ENCODE measurements around the gene NRF1.

NRF1 gene

DNA sequence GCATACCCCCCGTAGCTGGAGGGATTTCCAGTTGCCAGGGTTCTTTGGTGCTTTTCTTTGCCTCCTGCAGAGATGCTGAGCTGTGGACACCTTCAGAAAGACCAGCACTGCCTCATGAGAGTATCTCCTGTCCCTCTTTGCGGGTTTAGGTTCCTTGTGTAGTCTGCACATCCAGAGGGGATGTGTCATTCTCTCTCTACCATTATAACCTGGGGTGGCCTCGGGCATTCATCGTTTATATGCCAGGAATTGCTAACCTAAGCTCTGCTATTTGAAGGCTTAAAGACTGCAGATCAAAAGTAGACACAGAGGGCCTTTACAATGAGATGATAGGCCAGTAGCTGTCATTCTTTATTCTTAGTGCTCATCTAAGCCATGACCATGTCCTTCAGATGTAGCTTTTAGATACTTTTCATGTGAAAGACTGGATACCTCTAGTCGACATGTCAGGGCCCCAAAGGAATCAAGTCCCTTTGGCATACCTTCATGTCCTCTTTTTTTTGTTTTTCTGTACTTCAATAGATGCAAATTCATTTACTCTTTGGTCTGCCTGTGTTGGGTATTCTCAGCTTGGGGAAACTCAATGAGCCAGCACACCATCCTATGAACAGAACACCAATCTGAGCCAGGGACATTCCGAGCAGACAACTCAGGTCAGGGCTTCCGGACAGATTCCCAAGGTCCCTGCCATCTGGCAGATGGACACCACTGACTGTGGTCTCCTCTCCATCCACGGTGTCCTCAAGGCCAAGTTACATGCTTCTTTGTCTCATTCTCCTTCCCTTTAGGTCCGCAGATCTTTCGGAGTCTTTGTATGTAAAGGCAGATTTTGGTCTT lies 129.3 kb downstream of the NRF1 start:
- DNase-seq (ENCODE audit: low spot score) = no peak

DNA sequence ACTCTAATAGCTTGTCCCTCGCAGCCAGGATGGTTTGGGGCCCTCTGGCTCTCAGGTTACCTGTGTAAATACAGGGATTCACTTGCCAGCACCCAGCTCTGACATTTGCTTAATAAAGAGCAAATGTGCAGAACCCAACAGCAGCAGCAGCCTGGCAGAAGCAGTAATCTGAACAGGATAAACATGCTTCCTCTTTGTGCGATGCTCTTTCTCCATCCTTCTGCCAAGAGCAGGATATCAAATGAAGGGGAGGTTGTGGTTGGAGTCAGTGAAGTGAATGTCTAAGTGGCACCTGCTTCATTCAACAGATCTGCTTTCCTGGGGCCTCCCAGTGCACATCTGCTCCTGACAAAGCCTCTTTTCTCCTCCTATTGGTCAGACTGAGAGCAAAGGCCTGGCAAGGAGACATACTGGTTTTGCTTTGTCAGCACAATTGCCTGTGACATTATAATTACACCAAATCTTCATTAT lies 130.3 kb downstream of the NRF1 start:
- DNase-seq (ENCODE audit: low spot score) = no peak

DNA sequence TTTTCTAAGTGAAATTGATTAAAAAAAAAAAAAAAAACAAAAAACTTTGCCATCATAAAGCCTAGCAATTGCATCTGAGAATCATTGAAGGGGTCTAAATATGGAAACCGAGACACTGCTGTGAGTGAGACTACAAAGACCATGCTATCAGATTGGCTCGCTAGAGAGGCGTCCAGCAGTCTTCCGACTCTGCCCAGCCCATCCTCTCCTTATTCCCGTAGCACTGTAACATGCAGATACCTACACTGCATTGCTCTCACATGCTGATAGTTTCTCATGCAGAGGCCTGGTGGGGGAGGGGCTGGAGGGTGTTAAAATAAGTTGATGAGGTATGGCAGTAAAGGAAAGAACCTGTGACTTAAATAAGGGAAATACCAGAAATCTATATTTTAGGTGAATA lies 130.7 kb downstream of the NRF1 start:
- DNase-seq (ENCODE audit: low spot score) = no peak

DNA sequence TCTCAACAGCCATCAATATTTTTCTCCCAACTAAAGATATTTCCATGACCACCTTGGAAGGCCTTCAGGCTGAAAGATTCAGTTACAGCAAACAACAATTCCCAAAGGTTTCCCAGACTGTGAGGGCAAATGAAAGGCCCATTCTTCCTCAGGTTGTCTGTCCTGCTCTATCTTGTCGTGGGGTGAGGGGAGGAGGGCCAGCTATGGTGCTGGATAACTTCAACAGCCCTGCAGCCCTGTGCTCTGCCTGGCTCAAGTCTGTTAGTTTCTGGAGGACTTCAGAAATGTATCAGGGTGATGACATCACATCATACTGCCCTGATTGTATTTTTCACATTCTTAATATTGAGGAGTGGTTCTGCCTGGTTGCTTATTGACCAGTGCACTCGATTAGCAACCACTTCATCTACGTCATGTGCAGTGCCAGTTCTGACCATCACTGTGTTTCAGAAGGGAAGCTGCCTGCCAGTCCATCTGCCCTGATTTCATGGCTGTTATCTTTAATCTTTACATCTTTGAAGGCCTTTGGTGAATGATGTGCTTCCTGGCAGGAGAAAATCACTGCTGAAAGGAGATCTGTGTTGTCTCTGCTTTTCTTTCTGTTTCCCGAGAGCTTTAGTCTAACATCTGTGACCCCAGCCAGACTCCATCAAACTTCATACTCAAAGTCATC lies 135.5 kb downstream of the NRF1 start:
- no peak for DNase-seq (ENCODE audit: low spot score)

DNA sequence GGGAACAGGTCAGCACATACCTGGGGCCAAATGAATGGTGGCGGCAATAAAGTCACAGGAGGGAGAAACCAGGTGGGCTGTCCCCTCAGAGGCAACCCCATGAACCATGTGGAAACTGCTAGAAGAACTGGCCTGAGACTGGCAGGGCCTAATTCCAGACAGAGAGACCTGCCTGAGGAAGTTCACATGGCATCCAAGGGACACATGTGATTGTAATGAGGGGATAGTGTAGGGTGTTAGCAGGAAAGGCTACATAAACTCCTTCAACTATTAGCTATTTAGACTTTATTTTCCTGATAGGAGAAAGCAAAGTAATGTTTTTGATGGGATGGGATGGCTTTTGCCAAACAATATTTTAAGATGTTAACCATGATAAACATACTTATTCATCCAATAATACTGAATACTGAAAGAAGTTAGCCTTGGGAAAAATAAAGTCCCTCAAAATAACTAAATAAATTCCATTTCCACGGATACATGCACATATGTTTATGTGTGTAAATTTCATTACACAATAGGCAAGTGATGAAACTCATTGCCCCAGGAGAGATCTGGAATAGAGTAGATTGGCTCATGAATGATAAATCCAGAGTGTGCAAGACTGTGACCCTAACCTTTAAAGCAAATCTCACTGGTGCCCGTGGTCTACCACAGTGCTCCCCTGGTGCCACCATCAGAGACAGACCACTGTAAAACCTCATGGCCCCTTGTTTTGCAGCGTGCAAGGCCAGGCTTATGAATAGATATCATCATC lies 137.0 kb downstream of the NRF1 start:
- no peak for DNase-seq (ENCODE audit: low spot score)

DNA sequence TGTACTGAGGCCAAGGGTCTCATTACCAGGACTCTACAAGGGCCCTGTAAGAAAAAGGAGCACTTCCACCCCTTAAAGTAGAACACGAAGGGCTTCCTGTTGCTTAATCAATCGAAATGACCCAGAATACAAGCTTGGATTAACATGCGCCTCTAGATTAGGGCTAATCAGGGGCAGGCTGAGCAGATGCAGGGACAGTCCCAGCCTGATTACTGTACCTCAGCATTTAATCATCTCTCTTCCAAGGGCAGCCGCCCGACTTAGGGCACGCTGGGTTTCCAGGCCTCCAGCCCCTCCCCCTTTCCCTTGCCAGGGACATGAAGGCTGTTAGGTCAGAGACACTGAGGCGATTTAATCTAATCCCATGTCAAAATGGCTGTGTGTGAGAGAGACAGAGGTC lies 138.6 kb downstream of the NRF1 start:
- no peak for DNase-seq (ENCODE audit: low spot score)

DNA sequence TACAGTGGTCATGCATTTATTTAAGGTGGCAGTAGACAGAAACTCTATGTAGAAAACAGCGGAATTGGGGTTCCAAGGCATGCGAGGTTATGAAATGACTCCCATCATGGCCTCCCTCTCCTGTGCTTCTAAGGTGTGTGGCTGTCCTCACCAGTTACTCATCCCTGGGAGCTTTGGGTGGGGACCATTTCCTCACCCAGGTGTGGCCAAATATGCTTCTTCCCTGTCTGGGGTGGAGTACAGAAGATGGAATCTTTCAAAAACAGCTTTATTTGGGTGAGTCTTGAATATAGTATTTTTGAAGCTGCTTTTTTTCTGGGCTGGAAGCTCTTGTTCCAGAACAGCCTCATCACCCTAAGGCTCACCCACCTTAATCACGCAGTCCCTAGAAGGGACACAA lies 139.0 kb downstream of the NRF1 start:
- no peak for DNase-seq (ENCODE audit: low spot score)

DNA sequence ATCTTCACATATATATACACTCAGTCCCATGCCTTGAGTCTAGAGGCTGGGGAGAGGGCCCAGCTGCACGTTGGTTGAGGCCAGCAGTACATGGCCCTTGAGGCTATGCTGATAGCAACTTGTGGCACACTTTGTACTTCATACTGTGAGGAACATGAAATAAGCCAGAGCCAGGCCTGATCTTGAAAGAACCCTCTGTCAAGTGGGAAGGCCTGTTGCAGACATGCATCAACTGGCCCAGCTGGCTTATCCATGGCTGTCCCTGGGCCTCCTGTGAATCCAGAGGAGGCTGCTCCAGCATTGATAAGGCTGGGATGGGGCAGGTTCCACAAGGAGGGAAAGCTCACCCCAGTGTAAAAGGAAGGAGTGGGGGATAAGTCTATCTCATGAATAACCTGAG lies 140.4 kb downstream of the NRF1 start:
- no peak for DNase-seq (ENCODE audit: low spot score)

DNA sequence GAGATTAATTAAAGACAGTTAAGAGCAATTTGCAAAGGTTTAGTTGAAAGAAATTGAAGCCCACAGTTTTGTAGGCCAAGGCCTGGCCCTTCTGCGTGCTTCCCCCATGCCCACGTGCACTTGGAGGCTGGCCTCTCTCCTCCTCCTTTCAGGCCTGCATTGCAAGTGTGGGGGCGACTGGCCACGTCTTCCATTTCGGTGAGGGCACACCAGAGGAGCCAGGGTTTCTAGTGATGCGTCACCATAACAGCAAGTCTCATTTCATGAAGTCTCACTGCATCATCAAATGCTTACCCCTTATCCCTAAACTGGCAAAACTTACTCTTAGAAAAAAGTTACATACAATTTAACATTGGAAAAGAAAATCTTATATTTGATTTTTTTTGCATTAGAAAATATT lies 141.2 kb downstream of the NRF1 start:
- DNase-seq (ENCODE audit: low spot score) = no peak

DNA sequence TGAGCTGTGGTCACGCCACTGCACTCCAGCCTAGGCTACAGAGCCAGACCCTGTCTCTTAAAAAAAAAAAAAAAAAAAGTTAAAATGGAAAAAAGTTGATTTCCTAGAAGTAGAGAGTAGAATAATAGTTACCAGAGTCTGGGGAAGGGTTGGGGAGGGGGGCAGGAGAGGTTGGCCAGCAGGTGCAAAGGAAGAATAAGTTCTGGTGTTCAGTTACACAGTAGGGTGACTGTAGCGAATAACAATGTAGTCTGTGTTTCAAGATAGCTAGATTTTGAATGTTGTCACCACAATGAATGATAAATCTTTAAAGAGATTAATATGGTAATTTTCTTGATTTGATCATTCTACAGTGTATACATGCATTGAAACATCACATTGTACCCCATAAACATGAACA lies 142.9 kb downstream of the NRF1 start:
- no peak for DNase-seq (ENCODE audit: low spot score)

DNA sequence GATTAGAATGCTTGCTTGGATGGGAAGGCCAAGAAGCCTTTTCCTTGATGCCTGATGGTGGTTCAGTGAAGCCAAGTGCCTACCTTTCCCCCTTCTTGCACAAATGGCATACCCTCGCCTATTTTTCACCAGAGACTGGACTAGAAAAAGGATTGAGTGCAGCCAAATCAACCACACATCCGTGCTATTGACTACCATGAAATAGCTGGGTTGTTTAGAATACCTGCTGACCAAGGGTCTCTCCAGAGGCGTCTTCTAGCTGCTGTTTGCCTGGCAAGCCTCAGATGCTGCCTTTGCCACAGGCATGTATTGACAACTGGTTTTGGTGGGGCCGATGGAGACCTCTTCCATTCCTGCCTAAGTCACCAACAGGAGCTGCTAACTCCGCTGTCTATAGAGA lies 146.5 kb downstream of the NRF1 start:
- no peak for DNase-seq (ENCODE audit: low spot score)

DNA sequence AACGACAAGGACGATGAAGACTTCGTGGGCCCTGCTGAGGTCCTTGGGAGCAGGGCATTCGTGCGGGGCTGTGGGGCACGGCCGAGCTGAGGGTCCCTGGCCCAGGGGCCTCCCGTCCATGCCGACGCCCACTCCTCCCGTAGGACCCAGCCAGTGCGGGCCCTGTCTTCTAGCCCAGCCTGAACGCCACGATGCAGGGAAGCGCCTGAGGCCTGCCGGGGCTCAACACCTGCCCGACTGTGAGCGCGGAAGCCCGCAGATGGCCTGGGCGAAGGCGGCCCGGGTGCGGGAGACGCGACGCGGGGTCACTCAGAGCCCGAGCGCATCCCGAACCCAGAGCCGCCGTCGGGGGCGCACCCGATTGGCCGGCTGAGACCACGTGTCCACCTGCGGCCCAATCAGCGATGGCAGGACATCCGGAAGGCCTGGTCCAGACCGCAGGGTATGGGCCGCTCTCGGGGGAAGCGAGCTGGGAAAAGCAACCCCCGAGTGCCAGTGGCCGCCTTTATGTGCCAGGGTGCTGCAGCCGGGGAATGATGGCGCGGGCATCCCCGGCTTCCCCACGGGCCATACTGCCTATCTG lies 151.0 kb downstream of the NRF1 start:
- no peak for DNase-seq (ENCODE audit: low spot score)

DNA sequence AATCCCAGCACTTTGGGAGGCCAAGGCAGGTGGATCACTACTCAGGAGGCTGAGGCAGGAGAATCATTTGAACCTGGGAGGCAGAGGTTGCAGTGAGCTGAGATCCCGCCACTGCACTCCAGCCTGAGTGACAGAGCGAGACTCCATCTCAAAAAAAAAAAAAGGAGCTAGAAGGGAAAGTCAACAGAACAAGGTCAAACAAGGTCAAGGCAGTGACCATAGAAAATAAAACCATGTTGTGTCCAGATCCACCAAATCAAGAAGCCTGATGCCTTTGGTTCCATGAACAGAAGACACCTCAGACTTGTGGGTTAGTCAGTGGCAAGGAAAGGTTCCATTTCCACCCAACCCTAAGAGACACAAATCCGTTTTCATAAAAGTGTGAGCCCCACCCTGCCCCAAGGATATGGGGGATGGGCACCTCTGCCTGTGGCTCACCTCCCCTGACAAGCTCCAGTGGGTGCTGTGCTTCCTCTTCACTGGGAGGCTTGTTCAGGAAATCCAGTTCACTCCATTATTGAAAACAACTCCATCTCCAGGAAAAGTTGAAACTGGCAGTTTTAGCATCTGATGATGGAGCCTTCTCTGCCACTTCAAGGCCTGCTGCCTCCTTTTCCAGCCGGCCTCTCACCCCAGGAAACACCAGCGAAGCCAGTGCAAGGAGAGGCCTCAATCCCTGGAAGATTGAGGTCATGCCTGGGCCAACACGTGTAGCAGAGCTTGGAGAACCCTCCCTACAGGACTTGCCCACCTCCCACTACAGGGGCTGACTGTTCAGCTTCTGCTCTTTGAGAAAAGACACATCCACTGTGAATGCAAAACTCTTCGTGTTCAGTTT lies 152.9 kb downstream of the NRF1 start:
- DNase-seq (ENCODE audit: low spot score) = no peak

DNA sequence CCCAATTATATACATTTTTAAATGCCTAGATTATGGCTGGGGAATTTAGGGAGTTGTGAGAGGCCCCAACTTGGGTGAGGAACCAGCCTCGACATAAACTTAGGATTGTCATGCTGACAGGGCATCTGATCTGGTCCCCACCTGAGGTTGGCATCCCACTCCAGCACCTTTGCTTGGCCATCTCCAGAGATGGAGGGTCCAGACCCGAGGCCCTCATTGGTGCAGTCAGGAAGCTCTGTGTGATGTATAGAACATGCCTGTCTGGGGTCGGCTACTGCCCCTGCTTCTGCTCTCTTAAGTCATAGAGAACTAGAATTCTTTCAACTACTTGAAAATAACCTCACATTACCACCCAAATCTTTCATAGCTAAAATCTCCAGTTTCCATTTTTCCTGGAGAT lies 153.8 kb downstream of the NRF1 start:
- DNase-seq (ENCODE audit: low spot score) = no peak

DNA sequence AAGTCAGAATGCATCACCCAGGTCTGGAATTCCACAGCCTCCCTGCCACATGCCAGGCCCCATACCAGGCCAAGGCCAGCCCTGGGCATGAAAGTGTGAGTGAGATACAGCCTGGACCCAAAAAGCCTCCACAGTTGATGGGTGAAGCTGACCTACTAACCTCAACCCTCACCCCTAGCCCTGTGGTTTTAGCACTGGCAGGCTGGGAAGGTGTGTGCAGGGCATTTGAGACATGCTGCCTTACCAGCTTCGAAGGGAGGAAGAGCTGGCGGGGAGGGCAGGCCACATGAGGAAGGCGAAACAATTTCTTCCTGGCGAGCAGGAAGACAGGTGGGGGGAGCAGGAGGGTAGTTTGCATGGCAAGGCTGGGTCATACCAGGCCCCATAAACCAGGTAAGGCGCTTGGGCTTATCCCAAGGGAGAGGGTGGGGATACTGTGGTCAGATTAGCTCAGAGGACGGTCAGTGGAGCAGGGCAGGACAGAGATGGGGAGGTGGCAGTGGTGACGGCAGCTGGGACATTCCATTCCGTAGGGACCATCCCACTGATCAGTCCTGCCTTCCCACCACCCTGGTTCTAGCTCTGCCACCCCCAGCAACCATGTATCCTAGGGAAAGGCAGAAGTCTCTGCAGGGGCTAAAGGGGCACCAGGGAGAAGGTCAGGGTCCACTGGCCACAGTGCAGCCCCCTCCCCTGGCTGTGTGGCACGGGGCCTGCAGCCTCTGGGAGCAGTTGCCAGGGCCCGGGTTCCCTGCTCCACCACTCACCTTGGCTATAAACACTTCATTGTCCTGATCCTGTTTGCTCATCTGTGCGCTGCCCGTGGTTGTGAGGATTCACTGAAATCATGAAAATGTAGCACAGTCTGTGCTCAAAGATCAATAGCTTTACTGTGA lies 155.8 kb downstream of the NRF1 start:
- no peak for DNase-seq (ENCODE audit: low spot score)

DNA sequence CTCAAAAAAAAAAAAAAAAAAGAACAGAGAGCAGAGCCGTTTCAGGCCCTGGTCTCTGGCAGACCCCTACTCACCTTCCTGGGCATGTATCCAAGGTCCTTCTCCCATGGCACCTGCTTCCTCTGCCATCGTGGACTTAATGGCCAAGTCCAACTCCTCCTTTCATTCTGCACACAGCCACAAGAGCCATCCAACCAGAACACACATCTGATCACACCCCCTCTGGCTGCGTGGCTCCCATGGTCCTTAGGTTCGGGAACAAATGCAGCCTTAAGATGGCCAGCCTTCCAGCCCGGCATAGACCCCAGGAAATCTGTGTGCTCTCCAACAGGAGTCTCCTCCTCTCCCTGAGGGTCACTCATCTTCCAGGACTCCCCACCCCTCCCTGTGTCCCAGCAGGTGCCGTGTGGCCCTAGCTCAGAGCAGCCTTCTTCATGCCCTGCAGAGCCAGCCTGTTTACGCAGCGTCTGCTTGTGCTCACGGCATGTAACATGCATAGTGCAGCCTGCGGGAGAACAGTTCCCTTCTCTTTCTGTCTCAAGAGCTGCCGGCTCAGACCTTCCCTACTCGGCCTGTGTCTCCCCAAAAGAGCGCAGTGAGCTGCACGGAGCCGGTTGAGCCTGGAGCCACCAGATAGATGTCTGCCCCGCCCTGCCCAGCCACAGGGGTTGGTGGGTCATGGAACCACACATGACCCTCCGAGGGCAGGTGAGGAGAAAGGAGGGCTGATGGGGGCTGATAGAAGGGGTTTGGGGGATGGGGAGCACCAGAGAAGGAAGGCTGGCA lies 157.3 kb downstream of the NRF1 start:
- no peak for DNase-seq (ENCODE audit: low spot score)

DNA sequence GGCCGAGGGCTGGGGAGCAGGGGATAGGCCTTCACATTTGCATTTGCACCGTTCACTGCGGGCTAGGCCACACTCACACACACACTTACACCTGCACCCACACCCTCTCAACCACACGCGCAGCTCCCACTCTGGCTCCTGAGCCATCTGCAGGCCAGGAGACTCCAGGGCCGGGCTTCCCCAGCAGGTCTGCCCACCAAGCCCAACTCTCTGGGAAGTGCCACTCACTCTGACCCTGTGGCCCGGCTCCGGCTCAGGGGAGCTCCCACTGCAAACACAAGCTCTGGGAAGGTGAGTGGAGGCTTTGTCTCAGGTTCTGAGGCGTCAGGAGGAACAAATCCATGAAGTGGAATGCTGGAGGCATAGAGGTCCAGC lies 157.9 kb downstream of the NRF1 start:
- DNase-seq (ENCODE audit: low spot score) = no peak

DNA sequence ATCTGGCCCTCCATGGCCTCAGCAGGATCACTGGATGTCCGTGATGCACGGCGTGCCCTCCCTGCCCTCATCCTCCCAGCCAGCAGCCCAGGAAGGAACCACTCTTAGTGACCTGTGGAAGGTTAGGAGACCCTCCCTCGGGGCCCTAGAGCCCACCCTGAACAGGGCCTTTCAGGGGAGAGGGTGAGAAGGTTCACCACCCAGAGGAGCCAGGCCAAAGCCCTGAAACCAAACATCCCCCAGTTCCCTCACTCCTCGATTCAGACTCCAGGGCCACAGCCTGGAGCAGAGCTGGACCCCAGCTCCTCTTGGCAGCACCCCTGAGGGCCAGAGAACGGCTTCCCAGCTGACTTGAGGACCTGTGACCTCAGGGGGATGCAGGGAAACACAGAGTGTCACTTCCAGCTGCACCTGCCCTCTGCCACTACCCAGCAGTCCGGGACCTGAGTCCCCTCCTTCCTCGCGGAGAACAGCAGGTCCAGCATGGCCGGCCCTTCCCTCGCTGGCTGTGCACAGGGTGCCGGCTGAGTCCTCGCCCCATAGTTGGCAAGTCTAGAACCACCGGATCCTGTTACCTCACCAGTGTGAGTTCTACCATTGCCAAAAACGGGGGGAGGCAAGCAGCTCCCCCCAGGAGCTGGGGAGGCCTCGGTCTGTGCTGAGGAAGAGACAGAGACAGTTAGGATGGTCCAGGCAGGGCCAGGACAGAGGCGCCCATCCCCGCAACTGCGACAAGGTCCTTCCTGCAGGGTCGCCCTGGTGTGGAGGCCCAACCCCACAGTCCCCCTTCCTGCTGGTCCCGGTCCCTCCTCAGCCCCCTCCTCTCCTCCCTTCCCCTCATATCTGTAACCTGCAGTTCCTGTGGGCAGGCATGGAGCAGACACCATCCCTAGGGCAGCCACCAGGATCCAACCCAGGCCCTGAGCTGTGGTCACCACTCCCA lies 158.6 kb downstream of the NRF1 start:
- no peak for DNase-seq (ENCODE audit: low spot score)
